ENCODE results near the gene CRMP1.
A peak's percentile ranks its signal among the peaks of the same experiment; 100 is the strongest.
"Not testable (repeated sequence)": the region's sequence is repeated elsewhere in the genome, so short reads cannot be mapped to it uniquely, and the experiment has no call there.

Gene CRMP1

DNA sequence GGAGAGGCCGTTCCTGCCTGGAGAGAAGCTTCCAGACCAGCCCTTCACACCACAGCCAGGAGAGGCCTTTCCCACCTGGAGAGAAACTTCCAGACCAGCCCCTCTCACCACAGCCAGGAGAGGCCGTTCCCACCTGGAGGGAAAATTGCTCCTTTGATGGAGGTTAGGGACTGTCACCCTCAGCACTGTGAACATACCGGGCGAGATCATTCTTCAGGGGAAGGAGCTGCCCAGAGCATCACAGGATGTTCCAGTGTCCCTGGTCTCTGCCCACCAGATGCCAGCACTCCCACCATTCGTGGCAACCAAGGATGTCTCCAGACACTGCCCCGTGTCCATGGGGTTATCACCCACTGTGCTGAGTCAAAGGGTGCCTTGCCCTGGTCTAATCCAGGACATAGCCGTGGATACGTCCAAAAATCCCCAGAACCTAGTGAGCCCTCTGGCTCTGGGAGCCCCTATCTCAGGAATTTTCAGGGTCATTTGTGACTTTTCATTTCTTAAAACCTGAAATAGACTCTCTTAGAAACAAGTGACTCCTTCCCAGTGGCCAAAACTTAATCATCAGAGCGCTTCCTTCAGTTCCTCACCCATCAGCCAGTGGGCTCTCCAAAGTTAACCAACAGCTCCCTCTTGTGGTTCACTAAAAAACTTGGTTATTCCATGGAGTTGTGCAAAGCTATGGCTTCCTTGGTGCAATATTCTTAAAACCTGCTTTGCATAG lies 80.2 kb downstream of the CRMP1 start:
- peak; percentile 42 for DNase-seq (ENCODE audit: low read depth)
- H3K4me3 ChIP-seq (ENCODE audit: control insufficient read depth, low read depth, low read length): no peak overlapping the region
- TF ChIP-seq, protein P1, sequence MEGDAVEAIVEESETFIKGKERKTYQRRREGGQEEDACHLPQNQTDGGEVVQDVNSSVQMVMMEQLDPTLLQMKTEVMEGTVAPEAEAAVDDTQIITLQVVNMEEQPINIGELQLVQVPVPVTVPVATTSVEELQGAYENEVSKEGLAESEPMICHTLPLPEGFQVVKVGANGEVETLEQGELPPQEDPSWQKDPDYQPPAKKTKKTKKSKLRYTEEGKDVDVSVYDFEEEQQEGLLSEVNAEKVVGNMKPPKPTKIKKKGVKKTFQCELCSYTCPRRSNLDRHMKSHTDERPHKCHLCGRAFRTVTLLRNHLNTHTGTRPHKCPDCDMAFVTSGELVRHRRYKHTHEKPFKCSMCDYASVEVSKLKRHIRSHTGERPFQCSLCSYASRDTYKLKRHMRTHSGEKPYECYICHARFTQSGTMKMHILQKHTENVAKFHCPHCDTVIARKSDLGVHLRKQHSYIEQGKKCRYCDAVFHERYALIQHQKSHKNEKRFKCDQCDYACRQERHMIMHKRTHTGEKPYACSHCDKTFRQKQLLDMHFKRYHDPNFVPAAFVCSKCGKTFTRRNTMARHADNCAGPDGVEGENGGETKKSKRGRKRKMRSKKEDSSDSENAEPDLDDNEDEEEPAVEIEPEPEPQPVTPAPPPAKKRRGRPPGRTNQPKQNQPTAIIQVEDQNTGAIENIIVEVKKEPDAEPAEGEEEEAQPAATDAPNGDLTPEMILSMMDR (IDR thresholded peaks at IDR 0.05; ENCODE audit: control insufficient read depth, insufficient read depth, low read depth, low read length, missing control alignments): peak; percentile 77

DNA sequence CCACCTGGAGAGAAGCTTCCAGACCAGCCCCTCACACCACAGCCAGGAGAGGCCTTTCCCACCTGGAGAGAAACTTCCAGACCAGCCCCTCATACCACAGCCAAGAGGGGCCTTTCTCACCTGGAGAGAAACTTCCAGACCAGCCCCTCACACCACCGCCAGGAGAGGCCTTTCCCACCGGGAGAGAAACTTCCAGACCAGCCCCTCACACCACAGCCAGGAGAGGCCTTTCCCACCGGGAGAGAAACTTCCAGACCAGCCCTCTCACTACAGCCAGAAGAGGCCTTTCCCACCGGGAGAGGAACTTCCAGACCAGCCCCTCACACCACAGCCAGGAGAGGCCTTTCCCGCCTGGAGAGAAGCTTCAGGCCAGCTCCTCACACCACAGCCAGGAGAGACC lies 80.8 kb downstream of the CRMP1 start:
- DNase-seq (ENCODE audit: low read depth); H3K4me3 ChIP-seq (ENCODE audit: control insufficient read depth, low read depth, low read length): not testable (repeated sequence)

DNA sequence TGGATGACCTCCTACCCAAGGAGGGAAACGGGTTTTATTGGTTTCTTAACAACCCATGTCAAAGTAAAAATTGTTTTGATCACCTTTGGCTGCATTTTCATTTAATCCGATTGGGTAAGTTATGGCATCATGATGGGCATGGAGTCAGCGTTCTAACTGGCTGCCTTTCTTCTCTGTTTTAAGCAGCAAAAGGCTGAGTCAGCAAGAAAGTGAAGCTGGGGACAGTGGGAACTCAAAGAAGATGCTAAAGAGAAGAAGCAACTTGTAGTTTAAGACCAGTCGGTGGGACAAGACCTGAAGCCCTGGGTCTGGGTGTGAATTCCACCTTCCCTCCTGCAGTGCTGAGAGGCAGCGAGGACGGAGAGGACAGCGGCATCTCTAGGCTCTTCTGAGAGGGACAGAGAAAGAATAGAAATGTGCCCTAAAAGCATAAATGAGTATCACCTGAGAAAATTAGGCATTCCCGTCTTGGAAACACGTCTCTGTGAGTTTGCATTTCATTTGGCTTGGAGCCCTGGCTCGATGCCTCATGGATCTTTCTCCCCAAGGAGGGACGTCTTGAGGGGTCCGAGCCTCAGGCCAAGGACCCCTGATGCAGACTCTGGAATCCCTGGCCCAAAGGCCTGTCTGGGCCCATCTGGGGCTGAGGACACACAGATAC lies 82.0 kb downstream of the CRMP1 start:
- TF ChIP-seq, protein P1 (IDR thresholded peaks at IDR 0.05; ENCODE audit: control insufficient read depth, insufficient read depth, low read depth, low read length, missing control alignments): no peak
- no peak overlapping the region for H3K4me3 ChIP-seq (ENCODE audit: control insufficient read depth, low read depth, low read length)
- no peak for DNase-seq (ENCODE audit: low read depth)

DNA sequence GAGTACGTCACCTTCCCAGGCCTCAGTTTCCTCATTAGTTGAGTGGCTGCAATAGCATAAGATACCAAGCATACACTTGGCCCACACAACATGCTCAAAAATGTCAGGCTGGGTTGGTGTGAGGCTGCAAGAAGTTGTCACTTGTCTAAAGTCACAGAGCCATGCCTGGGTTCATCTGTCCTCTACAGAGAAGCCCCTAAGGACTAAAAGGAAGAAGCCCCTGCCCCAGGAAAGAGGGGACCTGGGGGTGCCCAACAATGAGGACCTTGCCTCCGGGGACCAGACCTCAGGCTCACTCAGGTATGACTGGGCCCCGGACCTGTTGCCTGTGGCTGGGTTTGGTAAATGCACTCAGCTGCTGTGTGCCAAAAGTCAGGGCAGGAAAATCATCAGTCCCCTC lies 82.7 kb downstream of the CRMP1 start:
- TF ChIP-seq, protein P1 (IDR thresholded peaks at IDR 0.05; ENCODE audit: control insufficient read depth, insufficient read depth, low read depth, low read length, missing control alignments): no peak
- DNase-seq (ENCODE audit: low read depth): no peak
- H3K4me3 ChIP-seq (ENCODE audit: control insufficient read depth, low read depth, low read length): no peak overlapping the region

DNA sequence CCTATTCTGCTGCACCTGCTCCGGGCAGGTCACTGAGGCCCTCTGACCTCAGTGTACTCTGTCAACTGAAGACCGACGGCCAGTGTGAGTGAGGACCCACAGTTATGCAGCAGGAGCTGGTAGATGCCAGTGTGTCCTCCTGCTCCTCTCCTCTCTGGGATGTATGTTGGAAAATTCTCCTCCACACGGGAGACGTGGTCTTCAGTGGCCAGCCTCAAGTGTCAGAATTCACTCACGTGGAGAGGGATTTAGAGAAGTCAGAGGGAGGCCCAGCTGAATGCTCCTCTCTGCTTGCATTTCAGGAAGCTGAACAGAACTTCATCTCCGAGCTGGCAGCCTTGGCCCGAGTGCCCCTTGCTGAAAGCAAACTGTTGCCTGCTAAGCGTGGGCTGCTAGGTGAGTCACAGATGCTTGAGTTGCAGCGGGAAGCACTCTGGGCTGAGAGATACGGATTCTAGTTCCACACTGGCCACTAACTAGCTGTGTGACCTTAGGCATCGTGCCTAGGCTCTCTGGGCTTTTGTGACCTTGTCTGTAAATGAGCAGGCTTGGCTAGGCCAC lies 83.6 kb downstream of the CRMP1 start:
- no peak for DNase-seq (ENCODE audit: low read depth)
- TF ChIP-seq, protein P1 (IDR thresholded peaks at IDR 0.05; ENCODE audit: control insufficient read depth, insufficient read depth, low read depth, low read length, missing control alignments): no peak
- no peak overlapping the region for H3K4me3 ChIP-seq (ENCODE audit: control insufficient read depth, low read depth, low read length)

DNA sequence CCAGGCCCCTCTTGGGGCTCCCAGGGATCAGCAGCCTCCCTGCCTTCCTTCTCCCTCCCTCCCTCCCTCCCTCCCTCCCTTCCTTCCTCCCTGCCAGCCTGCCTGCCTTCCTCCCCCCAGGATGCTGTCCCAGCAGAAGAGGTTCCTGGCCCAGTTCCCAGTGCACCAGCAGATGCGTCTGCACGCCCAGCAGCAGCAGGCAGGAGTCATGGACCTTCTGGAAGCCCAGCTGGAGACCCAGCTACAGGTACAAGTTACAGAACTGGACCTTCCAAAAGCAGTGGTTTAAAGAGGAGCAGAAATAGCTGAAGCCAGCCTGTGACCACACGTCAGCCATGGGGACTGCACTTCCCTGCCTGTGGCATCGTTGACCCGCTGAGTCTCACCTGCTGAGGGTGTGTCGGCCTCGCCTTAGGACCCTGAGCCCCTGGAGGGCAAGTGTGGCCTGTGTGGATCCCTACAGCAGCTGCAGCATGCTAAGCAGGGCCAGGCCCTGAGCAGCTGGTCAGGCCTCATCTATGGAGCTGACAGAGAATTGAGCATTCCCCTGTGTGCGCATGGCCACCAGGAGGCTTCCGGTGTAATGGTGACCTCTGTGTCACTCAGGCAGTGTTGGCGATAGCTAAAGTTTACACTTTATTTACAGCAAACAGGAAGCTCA lies 84.7 kb downstream of the CRMP1 start:
- TF ChIP-seq, protein P1 (IDR thresholded peaks at IDR 0.05; ENCODE audit: control insufficient read depth, insufficient read depth, low read depth, low read length, missing control alignments): no peak
- H3K4me3 ChIP-seq (ENCODE audit: control insufficient read depth, low read depth, low read length): no peak overlapping the region
- DNase-seq (ENCODE audit: low read depth): no peak

DNA sequence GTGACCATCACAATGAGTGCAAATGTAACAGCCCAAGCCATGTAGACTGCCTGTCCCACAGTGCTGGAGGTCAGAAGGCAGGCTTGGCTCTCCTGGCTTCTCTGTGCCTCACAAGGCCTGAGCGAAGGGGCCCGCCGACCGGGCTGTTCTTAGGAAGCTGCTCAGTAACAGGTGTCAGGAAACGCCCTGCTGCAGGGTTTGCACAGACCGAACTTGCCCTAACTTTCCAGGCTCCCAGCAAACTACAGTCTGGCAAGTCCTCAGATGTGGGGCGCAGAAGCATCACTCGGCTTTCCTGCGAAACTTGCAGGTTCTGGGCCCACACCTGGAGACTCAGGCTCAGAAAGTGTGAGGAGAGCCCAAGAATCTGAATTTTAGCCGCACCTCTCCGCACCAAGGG lies 87.6 kb downstream of the CRMP1 start:
- TF ChIP-seq, protein P1 (IDR thresholded peaks at IDR 0.05; ENCODE audit: control insufficient read depth, insufficient read depth, low read depth, low read length, missing control alignments): no peak
- DNase-seq (ENCODE audit: low read depth): no peak
- H3K4me3 ChIP-seq (ENCODE audit: control insufficient read depth, low read depth, low read length): no peak overlapping the region
